Measurements from ENCODE around the gene ACSF3.

Gene ACSF3

GRCh38 chr16:89121691-89122321, 28.2 kb downstream of the ACSF3 start:
- ATAC-seq = no peak
- TF ChIP-seq ZC3H10 (CRISPR knock-in tag; IDR thresholded peaks at IDR 0.05) (no peak), ISL1 (CRISPR knock-in tag; IDR thresholded peaks at IDR 0.05) (no peak), ZNF70 (CRISPR knock-in tag; IDR thresholded peaks at IDR 0.05) (no peak), ZNF8 (CRISPR knock-in tag; IDR thresholded peaks at IDR 0.05) (no peak), PPARA (CRISPR knock-in tag; IDR thresholded peaks at IDR 0.05; ENCODE audit: borderline replicate concordance) (no peak), SNAI2 (CRISPR knock-in tag; IDR thresholded peaks at IDR 0.05) (no peak), ESRRG (CRISPR knock-in tag; IDR thresholded peaks at IDR 0.05) (no peak)

- ATAC-seq = no peak
- TF ChIP-seq BACH2 (CRISPR knock-in tag; IDR thresholded peaks at IDR 0.05; ENCODE audit: borderline replicate concordance) (no peak), GLIS3 (CRISPR knock-in tag; IDR thresholded peaks at IDR 0.05) (no peak), ARNTL (CRISPR knock-in tag; IDR thresholded peaks at IDR 0.05; ENCODE audit: borderline replicate concordance, low read depth) (no peak), TSHZ2 (CRISPR knock-in tag; IDR thresholded peaks at IDR 0.05) (no peak), TOX (CRISPR knock-in tag; IDR thresholded peaks at IDR 0.05; ENCODE audit: borderline replicate concordance) (no peak), CSRNP3 (CRISPR knock-in tag; IDR thresholded peaks at IDR 0.05) (no peak), PPARA (CRISPR knock-in tag; IDR thresholded peaks at IDR 0.05; ENCODE audit: borderline replicate concordance) (no peak), OSR1 (CRISPR knock-in tag; IDR thresholded peaks at IDR 0.05) (no peak), ZFP30 (CRISPR knock-in tag; IDR thresholded peaks at IDR 0.05) (no peak), POU6F1 (CRISPR knock-in tag; IDR thresholded peaks at IDR 0.05; ENCODE audit: borderline replicate concordance, low read depth) (no peak), ZNF565 (CRISPR knock-in tag; conservative IDR thresholded peaks at IDR 0.05; ENCODE audit: low read depth) (no peak), ZFP3 (CRISPR knock-in tag; IDR thresholded peaks at IDR 0.05) (no peak), CSDC2 (CRISPR knock-in tag; IDR thresholded peaks at IDR 0.05) (no peak), SNAI2 (CRISPR knock-in tag; IDR thresholded peaks at IDR 0.05) (no peak), ISL1 (CRISPR knock-in tag; IDR thresholded peaks at IDR 0.05) (no peak), ESRRG (CRISPR knock-in tag; IDR thresholded peaks at IDR 0.05) (no peak), ZNF70 (CRISPR knock-in tag; IDR thresholded peaks at IDR 0.05) (no peak), PATZ1 (CRISPR knock-in tag; IDR thresholded peaks at IDR 0.05; ENCODE audit: borderline replicate concordance) (no peak)
These were observed 28.7 kb downstream of the ACSF3 start for GRCh38 chr16:89122322-89122851.

- ATAC-seq = no peak
- TF ChIP-seq CREB5 (CRISPR knock-in tag; IDR thresholded peaks at IDR 0.05; ENCODE audit: low read depth) = no peak
- no peak for TF ChIP-seq ZFP3 (CRISPR knock-in tag; IDR thresholded peaks at IDR 0.05)
- no peak for TF ChIP-seq RARB (CRISPR knock-in tag; IDR thresholded peaks at IDR 0.05)
- TF ChIP-seq ZC3H10 (CRISPR knock-in tag; IDR thresholded peaks at IDR 0.05) = no peak
- TF ChIP-seq ZNF70 (CRISPR knock-in tag; IDR thresholded peaks at IDR 0.05) = no peak
- TF ChIP-seq ESRRG (CRISPR knock-in tag; IDR thresholded peaks at IDR 0.05) = no peak
- no peak for TF ChIP-seq POU6F1 (CRISPR knock-in tag; IDR thresholded peaks at IDR 0.05; ENCODE audit: borderline replicate concordance, low read depth)
- no peak for TF ChIP-seq ZNF565 (CRISPR knock-in tag; conservative IDR thresholded peaks at IDR 0.05; ENCODE audit: low read depth)
- TF ChIP-seq TCF4 (CRISPR knock-in tag; IDR thresholded peaks at IDR 0.05; ENCODE audit: borderline replicate concordance) = no peak
- no peak for TF ChIP-seq PATZ1 (CRISPR knock-in tag; IDR thresholded peaks at IDR 0.05; ENCODE audit: borderline replicate concordance)
- TF ChIP-seq SNAI2 (CRISPR knock-in tag; IDR thresholded peaks at IDR 0.05) = no peak
- TF ChIP-seq ZNF8 (CRISPR knock-in tag; IDR thresholded peaks at IDR 0.05) = no peak
These were observed 29.6 kb downstream of the ACSF3 start for GRCh38 chr16:89123001-89123830.

Data from SK-N-SH treated with all-trans-retinoic acid at 6 μM for 48 hours (cell line).